Fibroblast of upper back skin (primary cell): Measurements from ENCODE around the gene KIN.
"Not testable (repeated sequence)": the region's sequence is repeated elsewhere in the genome, so short reads cannot be mapped to it uniquely, and the experiment has no call there.

Source experiments
- DNase-seq: peaks from one replicate; pipeline ENCODE4 v3.0.0-alpha.2; 2013

Gene KIN

DNA sequence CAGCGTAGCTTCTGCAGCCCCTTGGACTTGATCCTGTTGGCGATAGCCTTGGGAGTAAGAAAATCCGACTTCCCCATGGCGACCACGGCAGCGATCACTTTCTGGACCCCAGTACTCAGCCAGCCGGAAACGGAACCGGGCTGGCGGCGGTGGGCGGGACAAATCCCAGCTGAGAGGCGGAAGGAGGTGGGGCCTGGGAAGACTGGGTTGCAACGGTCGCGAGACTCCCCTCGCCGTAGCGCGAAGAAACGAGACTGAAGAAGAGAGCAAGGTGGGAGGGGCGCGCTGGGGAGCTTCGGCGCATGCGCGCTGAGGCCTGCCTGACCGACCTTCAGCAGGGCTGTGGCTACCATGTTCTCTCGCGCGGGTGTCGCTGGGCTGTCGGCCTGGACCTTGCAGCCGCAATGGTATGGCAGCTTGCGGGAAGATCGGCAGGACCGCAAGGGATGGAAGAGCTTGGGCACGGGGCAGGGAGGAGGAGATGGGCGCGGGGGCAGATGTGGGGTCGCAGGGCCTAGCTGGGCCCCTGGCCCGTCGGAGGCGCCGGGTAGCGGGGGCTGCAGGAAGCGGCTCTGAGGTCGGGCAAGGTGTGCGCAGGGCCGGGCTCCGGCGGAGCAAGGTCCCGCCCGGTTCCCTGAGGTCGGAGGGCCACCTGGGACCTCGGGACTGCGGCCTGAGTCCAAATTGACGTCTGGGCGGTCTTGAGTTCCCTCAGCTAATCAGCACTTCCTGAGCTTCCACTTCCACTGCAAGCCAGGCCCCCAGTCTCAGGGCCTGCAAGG is at the start of gene KIN, which contains the start of gene ATP5F1C:
Gene KIN (minus strand): TSS at position 137 of the 782 bp plus-strand sequence. CDS start 60 bp downstream, at position 77.
Gene ATP5F1C (plus strand): TSS at position 321 of the 782 bp plus-strand sequence. CDS start 31 bp downstream, at position 352.
- peak; percentile 96 for DNase-seq

DNA sequence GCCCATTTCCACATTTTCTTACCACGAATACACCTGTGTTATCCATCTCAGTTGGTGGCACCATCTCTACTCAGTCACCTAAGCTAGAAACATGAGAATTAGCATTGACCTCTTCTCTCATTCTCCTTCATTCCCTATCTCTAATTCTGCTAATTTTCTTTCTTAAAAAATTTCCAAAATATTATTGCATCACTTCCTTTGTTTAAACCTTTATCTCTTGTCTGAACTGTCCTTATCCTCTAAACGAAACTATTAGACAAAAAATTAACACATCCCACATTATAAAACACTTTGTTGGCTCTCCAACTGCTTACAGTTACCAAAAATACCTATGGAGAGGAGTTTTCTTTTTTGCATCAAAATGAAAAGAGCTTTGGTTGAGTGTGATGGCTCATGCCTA is 48.8 kb upstream of the KIN start:
- no peak for DNase-seq

DNA sequence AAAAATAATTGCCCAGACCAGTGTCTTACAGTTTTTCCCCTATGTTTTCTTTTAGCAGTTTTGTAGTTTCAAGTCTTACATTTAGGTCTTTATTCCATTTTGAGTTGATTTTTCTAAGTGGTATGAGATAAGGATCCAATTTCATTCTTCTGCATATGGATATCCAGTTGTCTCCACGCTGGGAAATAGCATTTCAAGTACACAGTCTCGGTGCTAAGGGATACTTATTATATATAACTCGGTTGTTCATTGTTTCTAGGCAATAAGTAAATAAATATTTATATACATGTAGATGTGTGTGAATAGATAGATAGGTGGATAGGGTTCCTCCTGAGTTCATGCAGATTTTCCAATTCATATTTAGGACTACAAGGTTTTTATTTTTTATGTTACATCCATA is 46.5 kb upstream of the KIN start:
- no peak for DNase-seq

GRCh38 chr10:7833210-7833609 is 45.4 kb upstream of the KIN start:
- DNase-seq: no peak

- peak; percentile 13 for DNase-seq
Observed at GRCh38 chr10:7832060-7832459, 44.3 kb upstream of the KIN start.

DNA sequence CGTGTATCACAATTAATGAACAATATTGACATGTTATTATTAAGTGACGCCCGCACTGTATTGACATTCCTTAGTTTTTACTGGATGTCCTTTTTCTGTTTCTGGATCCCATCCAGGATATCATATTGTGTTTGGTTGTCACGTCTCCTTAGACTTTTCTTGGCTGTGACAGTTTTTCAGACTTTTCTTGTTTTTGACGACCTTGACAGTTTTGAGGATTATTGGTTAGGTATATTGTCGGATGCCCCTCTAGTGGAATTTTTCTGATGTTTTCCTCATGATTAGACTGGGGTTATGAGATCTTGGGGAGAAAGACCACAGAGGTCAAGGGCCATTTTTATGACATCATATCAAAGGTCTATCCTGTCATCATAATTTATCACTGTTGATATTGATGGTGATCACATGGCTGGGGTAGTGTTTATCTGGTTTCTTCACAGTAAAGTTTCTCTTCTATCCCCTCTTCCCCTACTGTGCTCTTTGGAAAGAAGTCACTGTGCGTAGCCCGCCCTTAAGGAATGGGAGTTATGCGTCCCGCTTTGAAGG is 41.6 kb upstream of the KIN start:
- DNase-seq: no peak

GRCh38 chr10:7826971-7827370 is 39.2 kb upstream of the KIN start:
- peak; percentile 20 for DNase-seq

DNA sequence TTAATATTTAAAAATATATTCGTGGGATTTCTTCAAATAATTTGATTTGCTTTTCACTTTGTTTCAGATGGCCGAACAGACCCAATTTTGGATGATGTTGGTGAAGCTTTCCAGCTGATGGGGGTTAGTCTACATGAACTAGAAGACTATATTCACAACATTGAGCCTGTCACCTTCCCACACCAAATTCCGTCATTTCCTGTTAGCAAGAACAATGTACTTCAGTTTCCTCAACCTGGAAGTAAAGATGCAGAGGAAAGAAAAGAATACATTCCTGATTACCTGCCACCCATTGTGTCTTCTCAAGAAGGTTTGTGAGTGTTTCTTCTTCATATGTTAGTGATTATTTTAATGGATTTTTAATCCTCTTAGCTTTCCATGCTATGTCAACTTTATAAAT is 36.5 kb upstream of the KIN start:
- no peak for DNase-seq

- DNase-seq: peak; percentile 25
Observed at GRCh38 chr10:7819121-7819460, 31.3 kb upstream of the KIN start.

DNA sequence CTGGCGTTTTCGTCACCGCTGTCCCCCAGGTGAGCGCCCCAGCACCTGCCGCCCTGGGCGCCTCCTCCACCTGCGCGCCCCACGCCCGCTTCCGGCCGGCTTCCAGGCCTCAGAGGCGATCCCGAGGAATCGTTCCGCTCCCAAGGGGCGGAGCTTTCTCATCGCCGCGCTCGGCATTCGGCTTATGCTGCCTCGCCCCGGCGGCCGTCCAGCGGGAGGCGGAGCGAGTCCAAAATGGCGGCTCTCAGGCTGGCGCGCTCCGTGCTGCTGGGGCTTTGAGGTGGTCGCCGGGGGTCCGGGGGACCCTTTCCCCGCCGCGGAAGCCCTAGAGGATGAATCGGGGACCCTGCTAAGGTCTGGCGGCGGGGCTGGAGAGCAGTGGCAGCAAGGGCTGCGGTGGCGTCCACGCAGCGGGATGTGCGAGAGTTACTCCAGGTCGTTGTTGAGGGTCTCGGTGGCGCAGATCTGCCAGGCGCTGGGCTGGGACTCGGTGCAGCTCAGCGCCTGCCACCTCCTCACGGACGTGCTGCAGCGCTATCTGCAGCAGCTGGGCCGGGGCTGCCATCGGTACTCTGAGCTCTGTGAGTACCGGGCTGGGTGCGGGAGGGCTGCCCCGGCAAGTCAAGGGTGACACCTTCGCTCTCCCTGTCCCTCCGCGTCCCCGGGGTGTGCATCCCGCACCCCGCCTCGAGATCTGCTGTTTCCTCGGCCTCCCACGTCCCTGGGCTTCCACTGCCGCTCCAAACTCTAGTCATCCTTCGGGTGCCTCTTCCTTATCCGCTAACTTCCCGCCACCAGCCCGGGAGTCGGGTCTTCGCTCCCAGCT is 30.7 kb upstream of the KIN start, which contains the start of gene TAF3:
Gene TAF3 (plus strand): TSS at position 211 of the 826 bp plus-strand sequence. CDS start 205 bp downstream, at position 416.
- peak; percentile 81 for DNase-seq

- no peak for DNase-seq
Observed at GRCh38 chr10:7817984-7818294, 30.1 kb upstream of the KIN start.

DNA sequence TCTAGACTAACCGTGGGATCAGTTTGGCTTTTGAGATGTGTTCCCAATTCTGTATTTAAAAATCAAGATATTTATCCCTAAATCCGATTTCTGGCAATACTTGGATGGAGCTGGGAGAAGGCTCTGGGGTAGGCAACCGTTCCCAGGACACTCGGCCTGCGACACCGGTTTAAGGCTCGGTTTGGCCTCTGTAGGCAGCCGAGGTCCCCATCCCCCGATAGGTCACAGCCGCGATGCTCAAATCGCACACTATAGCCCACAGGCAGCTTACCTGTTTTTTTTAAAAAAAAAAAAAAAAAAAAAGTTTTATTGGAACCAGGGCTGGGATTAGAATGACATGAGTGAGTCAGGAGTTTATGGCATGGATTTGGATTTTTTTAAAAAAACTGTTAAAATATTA is 29.8 kb upstream of the KIN start:
- no peak for DNase-seq

DNA sequence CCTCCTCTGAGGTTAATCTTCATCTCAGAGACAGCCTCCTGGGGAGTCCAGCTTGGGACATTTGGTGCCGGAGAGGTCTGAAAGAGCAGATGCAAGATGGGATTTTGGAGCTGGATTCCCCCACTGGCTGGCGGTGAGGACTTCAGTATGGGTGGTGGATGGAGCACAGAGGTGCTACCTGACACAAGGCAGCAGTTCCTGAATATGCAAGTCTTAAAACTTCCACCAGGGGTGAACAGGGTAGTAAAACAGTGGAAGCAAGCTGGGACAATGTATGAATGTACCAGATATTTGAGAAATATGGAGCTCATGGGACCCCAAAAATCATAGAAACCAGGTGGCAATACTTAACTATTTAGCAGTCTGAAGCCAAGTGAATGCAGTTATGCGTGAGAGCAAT is 25.7 kb upstream of the KIN start:
- DNase-seq: no peak

DNA sequence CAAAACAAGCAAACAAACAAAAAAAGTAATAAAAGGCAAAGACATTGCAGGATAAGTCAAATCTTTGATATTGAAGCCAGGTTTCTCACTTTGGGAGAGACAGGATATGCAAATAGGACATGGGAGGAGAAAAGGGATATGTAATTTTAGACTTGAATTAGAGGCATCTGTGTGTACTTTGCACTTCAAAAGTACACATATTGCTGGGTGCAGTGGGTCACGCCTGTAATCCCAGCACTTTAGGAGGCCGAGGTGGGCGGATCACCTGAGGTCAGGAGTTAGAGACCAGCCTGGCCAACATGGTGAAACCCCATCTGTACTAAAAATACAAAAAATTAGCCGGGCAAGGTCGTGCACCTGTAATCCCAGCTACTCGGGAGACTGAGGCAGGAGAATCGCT is 23.9 kb upstream of the KIN start:
- not testable (repeated sequence) for DNase-seq

DNA sequence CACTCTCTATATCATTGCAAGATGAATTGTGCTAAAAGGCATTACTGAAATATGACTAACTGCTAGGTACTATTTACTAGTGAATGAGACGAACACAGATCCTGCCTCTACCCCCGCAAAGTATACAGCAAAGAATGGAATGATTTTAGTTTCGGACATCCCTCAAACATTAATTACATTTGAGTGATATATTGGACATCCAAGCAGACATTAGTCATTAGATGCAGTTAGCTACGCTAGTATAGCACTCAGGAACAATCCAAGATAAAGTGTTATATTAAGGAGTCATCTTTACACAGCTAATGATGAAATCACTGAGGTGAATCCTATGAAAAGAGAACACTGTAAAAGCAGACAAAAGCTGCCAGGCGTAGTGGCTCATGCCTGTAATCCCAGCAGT is 23.2 kb upstream of the KIN start:
- DNase-seq: no peak

GRCh38 chr10:7810443-7810842 is 22.6 kb upstream of the KIN start:
- DNase-seq: no peak

DNA sequence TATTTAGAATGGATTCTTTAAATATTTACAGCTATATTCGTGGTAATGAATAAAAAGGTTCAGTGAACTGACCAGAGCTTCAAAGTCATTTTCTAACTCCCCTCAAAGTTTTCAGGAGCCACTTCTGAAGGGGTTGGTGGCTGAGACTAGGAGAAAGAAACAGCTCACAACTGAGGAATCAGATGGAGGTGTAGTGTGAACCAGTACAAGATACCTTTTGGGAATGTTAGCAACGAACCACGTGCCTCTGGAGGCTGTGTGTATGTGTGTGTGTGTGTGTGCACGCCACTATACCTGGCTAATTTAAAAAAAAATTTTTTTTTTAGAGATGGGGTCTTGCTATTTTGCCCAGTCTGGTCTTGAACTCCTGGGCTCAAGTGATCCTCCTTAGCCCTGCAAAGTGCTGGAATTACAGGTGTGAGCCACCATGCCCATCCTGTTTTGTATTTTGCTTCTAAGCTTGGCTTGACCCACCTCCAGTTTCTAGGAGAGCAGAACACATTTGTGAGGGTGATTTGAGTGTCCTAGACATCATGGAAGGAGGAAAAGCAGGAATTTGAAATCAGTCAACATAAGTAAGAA is 21.0 kb upstream of the KIN start:
- DNase-seq: no peak

GRCh38 chr10:7804741-7805140 is 16.9 kb upstream of the KIN start:
- no peak for DNase-seq

DNA sequence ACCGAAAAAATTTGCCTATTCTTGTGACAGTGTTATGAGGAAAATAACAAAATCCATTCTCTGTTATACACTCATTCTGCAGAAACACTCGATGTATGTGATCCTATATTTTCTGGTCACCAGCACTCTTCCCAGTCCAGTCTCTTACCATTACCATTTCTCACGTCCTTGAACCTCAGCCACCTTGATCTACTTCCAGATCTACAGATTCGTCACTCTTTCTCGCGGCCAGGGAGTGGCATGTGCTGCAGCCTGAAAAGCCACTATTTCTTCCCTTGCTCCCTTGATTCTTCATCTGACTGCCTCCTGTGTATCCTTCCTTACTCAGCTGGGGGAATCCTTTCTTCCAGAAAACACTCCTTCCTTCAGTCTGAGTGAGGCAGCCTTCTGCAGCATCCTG is 16.4 kb upstream of the KIN start:
- DNase-seq: no peak

DNA sequence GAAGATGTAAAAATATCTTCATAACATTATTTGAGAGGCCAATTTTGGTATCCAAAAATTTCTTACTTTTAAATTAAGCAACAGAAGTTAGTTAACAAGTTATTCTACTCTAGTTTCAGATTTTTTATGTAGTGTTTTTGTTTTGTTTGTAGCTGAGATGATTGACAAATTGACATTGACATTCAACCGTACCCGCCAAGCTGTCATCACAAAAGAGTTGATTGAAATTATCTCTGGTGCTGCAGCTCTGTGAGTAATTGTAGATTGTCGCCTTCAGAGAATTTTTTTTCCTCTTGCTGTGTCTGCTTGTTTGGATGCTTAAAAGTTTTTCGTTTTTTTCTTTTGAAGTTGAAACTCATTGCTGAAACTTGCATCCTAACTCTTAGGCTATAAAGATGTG is 14.8 kb upstream of the KIN start:
- no peak for DNase-seq

DNA sequence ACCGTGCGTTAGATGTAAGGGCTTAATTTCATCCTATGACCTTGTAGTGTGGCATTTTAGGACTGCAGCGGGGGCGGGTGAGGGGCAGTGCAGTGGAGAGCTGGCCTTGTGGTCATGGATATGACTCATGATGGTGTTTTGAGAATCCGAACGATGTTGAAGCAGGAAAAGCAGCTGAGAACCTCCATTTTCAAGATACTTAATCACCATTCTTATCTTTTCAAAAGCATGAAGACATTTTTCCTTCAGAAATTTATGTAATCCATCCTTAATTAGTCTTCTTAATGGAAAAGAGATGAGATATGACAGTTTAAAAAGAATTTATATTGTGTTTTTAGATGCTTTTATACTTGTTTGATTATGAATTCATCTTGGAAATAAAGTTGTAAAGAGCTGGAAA is 9.8 kb upstream of the KIN start:
- DNase-seq: peak; percentile 90

DNA sequence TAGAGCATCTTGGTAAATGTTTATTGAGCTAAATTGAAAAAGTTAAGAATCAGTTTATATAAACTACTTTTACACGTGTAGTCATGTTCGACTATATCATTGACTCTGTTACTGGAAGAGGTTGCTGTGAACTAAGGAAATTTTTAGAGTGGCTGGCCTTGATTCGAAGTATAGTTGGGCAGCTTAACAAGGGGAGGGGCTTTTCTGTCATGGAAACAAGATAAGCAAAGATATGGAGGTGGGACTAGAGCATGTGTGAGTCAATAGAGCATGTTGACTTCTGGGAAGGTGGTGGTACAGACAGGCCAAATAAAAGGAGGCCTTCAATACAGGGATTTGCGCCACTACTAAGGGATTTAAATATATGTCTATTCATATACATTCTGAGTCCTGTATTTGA is 7.8 kb upstream of the KIN start:
- DNase-seq: no peak

GRCh38 chr10:7794251-7795026 is 6.6 kb upstream of the KIN start:
- DNase-seq: no peak
